Mucosa of rectum (tissue), 2 donors: ENCODE measurements around the gene FBXO45.
"Not testable (repeated sequence)": the region's sequence is repeated elsewhere in the genome, so short reads cannot be mapped to it uniquely, and the experiment has no call there.

Experiments
- H3K27ac ChIP-seq, 2 donors: one replicate each; pipeline ENCODE4 v1.7.0; 2013; ENCODE audit warnings: inconsistent platforms in 2 of 2, low read depth in 2 of 2, low read length in 2 of 2
- H3K27me3 ChIP-seq, 2 donors: one replicate each; pipeline ENCODE4 v1.7.0; 2013; ENCODE audit warnings: low read length in 2 of 2; ENCODE audit not compliant: control insufficient read depth in 2 of 2, insufficient read depth in 2 of 2
- H3K36me3 ChIP-seq, 2 donors: one replicate each; pipeline ENCODE4 v1.7.0; 2013; ENCODE audit warnings: low read length in 2 of 2; ENCODE audit not compliant: control insufficient read depth in 2 of 2, insufficient read depth in 2 of 2
- H3K4me1 ChIP-seq, 2 donors: one replicate each; pipeline ENCODE4 v1.7.0; 2013; ENCODE audit warnings: low read length in 2 of 2, mild to moderate bottlenecking in 1 of 2; ENCODE audit not compliant: control insufficient read depth in 2 of 2, insufficient read depth in 2 of 2
- H3K4me3 ChIP-seq, 2 donors: one replicate each; pipeline ENCODE4 v1.7.0; 2013; ENCODE audit warnings: low read length in 2 of 2
- H3K9ac ChIP-seq, 2 donors: one replicate each; pipeline ENCODE4 v1.7.0; 2013; ENCODE audit warnings: low read length in 2 of 2, low read depth in 1 of 2, mild to moderate bottlenecking in 1 of 2
- H3K9me3 ChIP-seq, 2 donors: one replicate each; pipeline ENCODE4 v1.7.0; 2013; ENCODE audit warnings: low read length in 2 of 2; ENCODE audit not compliant: control insufficient read depth in 2 of 2
- donor health status: healthy.
- donor health status: Normal muscosa, but diverticular disease.

Gene FBXO45

GRCh38 chr3:196637941-196638340, 69.5 kb downstream of the FBXO45 start:
- not testable (repeated sequence) for H3K36me3 ChIP-seq, H3K27ac ChIP-seq, H3K9me3 ChIP-seq, H3K4me3 ChIP-seq, H3K9ac ChIP-seq, H3K4me1 ChIP-seq
- peaks cover 4 to 13% of the 10 kb centered on the region in 2 donors for H3K27me3 ChIP-seq
